ENCODE results near the gene PPP2R5D. TPM values are rescaled to one million over a fixed set of nuclear protein-coding genes. Genes with fewer than 3 reads are reported as not detected.
A peak's percentile ranks its signal among the peaks of the same experiment; 100 is the strongest.

The PPP2R5D gene
- total RNA-seq, 3 donors from 2014 or later (not counting 1 experiment from before 2014, with no cell fraction given): 30.5 to 49.1 (median 40.1) TPM

DNA sequence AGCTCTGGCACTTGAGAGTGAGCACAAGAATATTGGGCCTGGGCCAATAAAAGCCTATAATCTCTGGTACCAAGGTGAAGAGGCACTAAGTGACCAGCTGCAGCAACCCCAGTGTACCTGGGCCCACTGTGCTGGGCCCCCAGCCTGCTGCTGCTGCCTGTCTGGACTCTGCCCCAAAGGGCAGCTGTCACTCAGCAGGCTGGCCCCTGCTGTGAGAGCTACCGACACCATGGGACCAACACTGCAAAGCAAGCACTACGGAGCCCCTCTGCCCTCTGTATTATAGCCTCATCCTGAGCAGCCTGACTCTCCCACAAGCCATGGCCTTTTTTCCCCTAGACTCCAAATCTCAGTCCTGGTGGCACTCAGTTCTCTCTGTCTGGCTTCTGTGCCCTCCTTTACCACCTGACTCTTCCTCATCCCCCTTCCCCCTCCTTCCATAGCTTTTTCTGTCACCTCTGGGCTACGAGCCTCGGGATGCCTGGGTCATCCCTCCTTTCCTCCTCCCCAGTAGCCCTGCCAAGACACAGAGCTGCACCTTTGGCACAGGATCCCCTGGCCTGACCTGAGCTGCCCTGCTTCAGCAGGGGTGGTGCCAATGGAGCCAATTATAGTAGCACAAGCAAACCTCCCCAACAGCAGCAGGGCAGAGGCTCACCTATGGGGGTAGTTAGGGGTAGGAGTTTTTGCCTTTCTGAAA, 51.3 kb downstream of the PPP2R5D start:
- Mint-ChIP-seq H3K4me3 (no peak overlapping the region), H3K4me1 (peaks cover 0 to 6% of the 10 kb centered on the region in 2 donors), H3K36me3 (no peaks in the 10 kb centered on the region), H3K27ac (peak overlapping the region in 1 of 2 donors; percentile 4), H3K9me3 (no peaks in the 10 kb centered on the region), H3K27me3 (ENCODE audit: low read depth in 2 of 2) (no peaks in the 10 kb centered on the region)
- Histone ChIP-seq H3K4me3 (ENCODE audit: low read length) (no peak overlapping the region), H3K27ac (ENCODE audit: low read length) (no peak overlapping the region), H3K9me3 (ENCODE audit: control insufficient read depth, insufficient read depth, low read length) (no peaks in the 10 kb centered on the region), H3K27me3 (ENCODE audit: control insufficient read depth, insufficient read depth, low read length) (no peaks in the 10 kb centered on the region), H3K4me1 (ENCODE audit: control insufficient read depth, insufficient read depth, low read length) (no peaks in the 10 kb centered on the region), H3K36me3 (ENCODE audit: control insufficient read depth, insufficient read depth, low read length) (peaks cover 36% of the 10 kb centered on the region)
- 93% methylated on average over 4 of the region's 4 CpGs for WGBS (ENCODE audit: insufficient coverage)
- intact Hi-C loops (cut with micrococcal nuclease): no loop called here
- ATAC-seq: no peak
- no peak for TF ChIP-seq CTCF (IDR thresholded peaks at IDR 0.05)
- DNase-seq: no peak

- intact Hi-C loops (cut with micrococcal nuclease): no loop called here
- 94% methylated on average over 8 of the region's 9 CpGs for WGBS (ENCODE audit: insufficient coverage)
- TF ChIP-seq CTCF (IDR thresholded peaks at IDR 0.05): no peak
- Histone ChIP-seq H3K27me3 (ENCODE audit: control insufficient read depth, insufficient read depth, low read length) (no peaks in the 10 kb centered on the region), H3K27ac (ENCODE audit: low read length) (no peak overlapping the region), H3K4me3 (ENCODE audit: low read length) (no peak overlapping the region), H3K36me3 (ENCODE audit: control insufficient read depth, insufficient read depth, low read length) (peaks cover 41% of the 10 kb centered on the region), H3K4me1 (ENCODE audit: control insufficient read depth, insufficient read depth, low read length) (no peaks in the 10 kb centered on the region), H3K9me3 (ENCODE audit: control insufficient read depth, insufficient read depth, low read length) (no peaks in the 10 kb centered on the region)
- Mint-ChIP-seq H3K27me3 (ENCODE audit: low read depth in 2 of 2) (no peaks in the 10 kb centered on the region), H3K4me3 (no peak overlapping the region), H3K27ac (no peak overlapping the region), H3K4me1 (peaks cover 0 to 6% of the 10 kb centered on the region in 2 donors), H3K9me3 (no peaks in the 10 kb centered on the region), H3K36me3 (no peaks in the 10 kb centered on the region)
- ATAC-seq (no peak), DNase-seq (no peak)
Observed at GRCh38 chr6:43036712-43037111, 52.3 kb downstream of the PPP2R5D start.

- Mint-ChIP-seq H3K27me3 (ENCODE audit: low read depth in 2 of 2) (no peaks in the 10 kb centered on the region), H3K9me3 (no peaks in the 10 kb centered on the region), H3K4me3 (no peak overlapping the region), H3K4me1 (peaks cover 0 to 6% of the 10 kb centered on the region in 2 donors), H3K36me3 (no peaks in the 10 kb centered on the region), H3K27ac (no peak overlapping the region)
- no peak for DNase-seq
- Histone ChIP-seq H3K9me3 (ENCODE audit: control insufficient read depth, insufficient read depth, low read length) (no peaks in the 10 kb centered on the region), H3K36me3 (ENCODE audit: control insufficient read depth, insufficient read depth, low read length) (peaks cover 41% of the 10 kb centered on the region), H3K27ac (ENCODE audit: low read length) (no peak overlapping the region), H3K4me3 (ENCODE audit: low read length) (no peak overlapping the region), H3K4me1 (ENCODE audit: control insufficient read depth, insufficient read depth, low read length) (no peaks in the 10 kb centered on the region), H3K27me3 (ENCODE audit: control insufficient read depth, insufficient read depth, low read length) (no peaks in the 10 kb centered on the region)
- intact Hi-C loops (cut with micrococcal nuclease): no loop called here
- WGBS (ENCODE audit: insufficient coverage): 85% methylated on average over 5 of the region's 5 CpGs
- ATAC-seq: no peak
- TF ChIP-seq CTCF (IDR thresholded peaks at IDR 0.05): no peak
Observed at GRCh38 chr6:43037197-43037596, 52.8 kb downstream of the PPP2R5D start.

DNA sequence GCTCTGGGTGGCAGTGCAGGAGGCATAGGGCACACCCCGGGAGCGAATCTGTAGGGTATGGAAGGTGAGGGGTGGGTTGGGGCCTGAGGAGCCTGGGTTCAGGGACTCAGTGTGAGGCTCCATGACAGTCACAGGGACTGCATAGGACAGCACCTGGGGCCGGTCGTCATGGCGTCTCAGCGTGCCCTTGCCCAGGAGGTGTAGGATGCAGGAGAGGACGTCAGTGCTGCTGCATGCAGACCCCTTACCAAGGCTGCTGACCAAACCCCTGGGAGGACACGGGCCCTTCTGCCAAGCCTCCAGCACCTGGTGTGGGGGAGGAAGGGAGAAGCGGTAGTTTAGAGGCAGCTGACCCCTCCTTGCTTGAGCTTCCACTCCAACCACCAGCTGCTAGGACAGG, 53.3 kb downstream of the PPP2R5D start:
- no peaks in the 10 kb centered on the region for H3K36me3 Mint-ChIP-seq
- 95% methylated on average over 7 of the region's 9 CpGs for WGBS (ENCODE audit: insufficient coverage)
- intact Hi-C loops (cut with micrococcal nuclease): no loop called here

More for the DNA sequence above, 53.3 kb downstream of the PPP2R5D start:
- Mint-ChIP-seq H3K27ac (no peak overlapping the region), H3K4me3 (no peak overlapping the region), H3K27me3 (ENCODE audit: low read depth in 2 of 2) (no peaks in the 10 kb centered on the region), H3K4me1 (peaks cover 0 to 6% of the 10 kb centered on the region in 2 donors), H3K9me3 (no peaks in the 10 kb centered on the region)
- Histone ChIP-seq H3K27ac (ENCODE audit: low read length) (no peak overlapping the region), H3K4me1 (ENCODE audit: control insufficient read depth, insufficient read depth, low read length) (no peaks in the 10 kb centered on the region), H3K9me3 (ENCODE audit: control insufficient read depth, insufficient read depth, low read length) (no peaks in the 10 kb centered on the region), H3K27me3 (ENCODE audit: control insufficient read depth, insufficient read depth, low read length) (no peaks in the 10 kb centered on the region), H3K36me3 (ENCODE audit: control insufficient read depth, insufficient read depth, low read length) (peaks cover 40% of the 10 kb centered on the region), H3K4me3 (ENCODE audit: low read length) (no peak overlapping the region)
- ATAC-seq: no peak
- DNase-seq: no peak
- no peak for TF ChIP-seq CTCF (IDR thresholded peaks at IDR 0.05)
